SU-DHL-6 (cell line): ENCODE measurements around the gene STEAP1.

Source experiments
- H2AFZ ChIP-seq: fragments of 200-600 bp; sonication (generic); 2 replicates; pipeline ENCODE4 v1.6.1; 2014; ENCODE audit warnings: low read depth, mild to moderate bottlenecking, moderate library complexity, mixed read lengths, antibody characterized with exemption, low read length; ENCODE audit not compliant: severe bottlenecking
- H3F3A ChIP-seq: fragments of 200-600 bp; shearing (Covaris generic); 2 replicates; pipeline ENCODE4 v1.6.0; 2016; ENCODE audit warnings: antibody characterized with exemption, mild to moderate bottlenecking; ENCODE audit not compliant: insufficient read depth
- H3K27ac ChIP-seq: fragments of 200-600 bp; sonication (generic); 2 replicates; pipeline ENCODE4 v1.5.1; 2016; ENCODE audit warnings: low read depth, mild to moderate bottlenecking, low read length, moderate library complexity, mixed read lengths
- H3K27me3 ChIP-seq: fragments of 200-600 bp; sonication (generic), shearing (Covaris generic); 2 replicates; pipeline ENCODE4 v1.6.0; 2014; ENCODE audit warnings: mild to moderate bottlenecking, low read length
- H3K36me3 ChIP-seq: fragments of 200-600 bp; sonication (generic); 2 replicates; pipeline ENCODE4 v1.6.1; 2014; ENCODE audit warnings: mild to moderate bottlenecking, low read length, mixed read lengths
- H3K4me2 ChIP-seq: fragments of 300-600, 200-600 bp; shearing (Covaris generic), sonication (generic); 2 replicates; pipeline ENCODE4 v1.6.0; 2014; ENCODE audit warnings: low read length, low read depth, mild to moderate bottlenecking; ENCODE audit not compliant: poor library complexity, severe bottlenecking
- H3K4me3 ChIP-seq: fragments of 200-600 bp; sonication (generic); 2 replicates; pipeline ENCODE4 v1.5.1; 2014; ENCODE audit warnings: antibody characterized with exemption, low read length, mild to moderate bottlenecking, mixed read lengths; ENCODE audit not compliant: insufficient read depth, poor library complexity, severe bottlenecking
- H3K79me2 ChIP-seq: fragments of 200-600 bp; sonication (generic); 2 replicates; pipeline ENCODE4 v1.6.1; 2014; ENCODE audit warnings: mild to moderate bottlenecking, low read length, moderate library complexity; ENCODE audit not compliant: insufficient read depth
- H3K9ac ChIP-seq: fragments of 200-600 bp; sonication (generic); 2 replicates; pipeline ENCODE4 v1.7.0; 2014; ENCODE audit warnings: mild to moderate bottlenecking, low read length
- H3K9me2 ChIP-seq: fragments of 200-600 bp; sonication (generic); replicated peaks from 2 replicates; pipeline ENCODE4 v1.6.1; 2014; ENCODE audit warnings: low read length; ENCODE audit not compliant: insufficient read depth
- H3K9me3 ChIP-seq: fragments of 200-600 bp; sonication (generic); 2 replicates; pipeline ENCODE4 v1.6.1; 2014; ENCODE audit warnings: low read length, mixed read lengths; ENCODE audit not compliant: insufficient read depth
- H4K20me1 ChIP-seq: fragments of 200-600 bp; sonication (generic); 2 replicates; pipeline ENCODE4 v1.6.1; 2014; ENCODE audit warnings: low read depth, mild to moderate bottlenecking, antibody characterized with exemption, low read length, moderate library complexity, mixed read lengths
- CTCF ChIP-seq: fragments of 200-600 bp; sonication (generic); IDR thresholded peaks from one replicate; pipeline ENCODE4 v1.5.1; 2017; ENCODE audit warnings: antibody characterized with exemption, mild to moderate bottlenecking, low read length, moderate library complexity; ENCODE audit not compliant: insufficient read depth, poor library complexity, severe bottlenecking
- EZH2phosphoT487 ChIP-seq: fragments of 200-600 bp; sonication (generic), shearing (Covaris generic); conservative IDR thresholded peaks from 2 replicates; pipeline ENCODE4 v1.6.1; 2018; ENCODE audit warnings: mild to moderate bottlenecking, antibody characterized with exemption, low read length, moderate library complexity, mixed read lengths

The STEAP1 gene

GRCh38 chr7:90211391-90212148, 57.3 kb downstream of the STEAP1 start, which contains the start of gene STEAP2:
Gene STEAP2, plus strand, starts transcription at chr7:90211740. Its CDS starts 13,343 bp downstream, at chr7:90225083.
- H3K79me2 ChIP-seq = no peaks in the 10 kb centered on the region
- no peaks in the 10 kb centered on the region for H3K9me2 ChIP-seq
- TF ChIP-seq EZH2phosphoT487 (no peak), CTCF (no peak)
- H3K4me3 ChIP-seq = no peak within 1 kb of the TSS
- H3K36me3 ChIP-seq = no peaks in the 10 kb centered on the region
- no peaks in the 10 kb centered on the region for H3F3A ChIP-seq
- no peak within 1 kb of the TSS for H3K27ac ChIP-seq
- H3K4me2 ChIP-seq = no peak within 1 kb of the TSS
- H4K20me1 ChIP-seq = no peaks in the 10 kb centered on the region
- no peak within 1 kb of the TSS for H3K9ac ChIP-seq
- H3K27me3 ChIP-seq = no peaks in the 10 kb centered on the region
- H2AFZ ChIP-seq = no peak within 1 kb of the TSS
- H3K9me3 ChIP-seq = no peaks in the 10 kb centered on the region

GRCh38 chr7:90212149-90212495, 57.9 kb downstream of the STEAP1 start:
- no peak overlapping the region for H2AFZ ChIP-seq
- no peak overlapping the region for H3K4me2 ChIP-seq
- no peak overlapping the region for H3K4me3 ChIP-seq

GRCh38 chr7:90213521-90213920, 59.3 kb downstream of the STEAP1 start:
- Histone ChIP-seq H3K9me2 (no peaks in the 10 kb centered on the region), H2AFZ (no peak overlapping the region), H3F3A (no peaks in the 10 kb centered on the region), H3K27ac (no peak overlapping the region), H3K27me3 (no peaks in the 10 kb centered on the region), H3K9ac (no peak overlapping the region), H3K4me3 (no peak overlapping the region), H3K9me3 (no peaks in the 10 kb centered on the region), H3K4me2 (no peak overlapping the region), H4K20me1 (no peaks in the 10 kb centered on the region), H3K79me2 (no peaks in the 10 kb centered on the region), H3K36me3 (no peaks in the 10 kb centered on the region)
- TF ChIP-seq CTCF (no peak), EZH2phosphoT487 (no peak)

More at GRCh38 chr7:90212149-90212495, 57.9 kb downstream of the STEAP1 start:
- Histone ChIP-seq H3K79me2 (no peaks in the 10 kb centered on the region), H3K27me3 (no peaks in the 10 kb centered on the region), H3F3A (no peaks in the 10 kb centered on the region), H3K9me2 (no peaks in the 10 kb centered on the region), H4K20me1 (no peaks in the 10 kb centered on the region), H3K36me3 (no peaks in the 10 kb centered on the region), H3K9ac (no peak overlapping the region), H3K9me3 (no peaks in the 10 kb centered on the region), H3K27ac (no peak overlapping the region)
- no peak for TF ChIP-seq EZH2phosphoT487
- TF ChIP-seq CTCF = no peak
